Stimulated activated CD8-positive, alpha-beta memory T cell treated with anti-CD3 and anti-CD28 coated beads, Interleukin-15, amount 100 ng/mL, for 4 hours (primary cell): Measurements from ENCODE around the gene DCPS.
"Not testable (repeated sequence)": the region's sequence is repeated elsewhere in the genome, so short reads cannot be mapped to it uniquely, and the experiment has no call there.

Source experiments
- DNase-seq, 2 donors: peaks; one replicate each; pipeline ENCODE4 v3.0.0-alpha.2; 2020; ENCODE audit warnings: low read depth in 2 of 2

DCPS gene

GRCh38 chr11:126361400-126361799, 57.5 kb downstream of the DCPS start:
- no peak for DNase-seq

GRCh38 chr11:126362879-126363655, 59.2 kb downstream of the DCPS start:
- no peak for DNase-seq

- no peak for DNase-seq
Measured at GRCh38 chr11:126363706-126364248, 59.9 kb downstream of the DCPS start.

- DNase-seq = not testable (repeated sequence)
Measured at GRCh38 chr11:126364735-126365134, 60.9 kb downstream of the DCPS start.

GRCh38 chr11:126365508-126365907, 61.6 kb downstream of the DCPS start:
- DNase-seq = not testable (repeated sequence)

GRCh38 chr11:126366064-126366822, 62.4 kb downstream of the DCPS start:
- DNase-seq = no peak

- DNase-seq = not testable (repeated sequence)
Measured at GRCh38 chr11:126366823-126367654, 63.2 kb downstream of the DCPS start.

- not testable (repeated sequence) for DNase-seq
Measured at GRCh38 chr11:126367806-126368205, 63.9 kb downstream of the DCPS start.

- DNase-seq = not testable (repeated sequence)
Measured at GRCh38 chr11:126368336-126369119, 64.7 kb downstream of the DCPS start.

GRCh38 chr11:126370016-126370415, 66.2 kb downstream of the DCPS start:
- DNase-seq = no peak

- DNase-seq = no peak
Measured at GRCh38 chr11:126371595-126371994, 67.7 kb downstream of the DCPS start.

GRCh38 chr11:126373389-126374066, 69.7 kb downstream of the DCPS start:
- DNase-seq = not testable (repeated sequence)

GRCh38 chr11:126374562-126375300, 70.9 kb downstream of the DCPS start:
- DNase-seq = not testable (repeated sequence)

GRCh38 chr11:126375726-126376125, 71.9 kb downstream of the DCPS start:
- no peak for DNase-seq

- DNase-seq = no peak
Measured at GRCh38 chr11:126378763-126379162, 74.9 kb downstream of the DCPS start.

- no peak for DNase-seq
Measured at GRCh38 chr11:126380909-126381308, 77.0 kb downstream of the DCPS start.

- not testable (repeated sequence) for DNase-seq
Measured at GRCh38 chr11:126381960-126382359, 78.1 kb downstream of the DCPS start.

GRCh38 chr11:126382641-126383040, 78.8 kb downstream of the DCPS start:
- not testable (repeated sequence) for DNase-seq
